Esophagus squamous epithelium (tissue), 5 donors: ENCODE measurements around the gene ADARB2. TPM values are rescaled to one million over a fixed set of nuclear protein-coding genes. Genes with fewer than 3 reads are reported as not detected.

ENCODE experiments used
- DNase-seq: peaks from one replicate; lab custom pipeline; 2025; lab: John Stamatoyannopoulos, UW
- H3K27ac ChIP-seq, 4 donors: fragments of 200-600 bp; sonication (generic); one replicate each; pipeline ENCODE4 v1.5.1; 2016 to 2019; ENCODE audit warnings: mild to moderate bottlenecking in 1 of 4
- H3K27me3 ChIP-seq, 4 donors: fragments of 200-600 bp; sonication (generic); 1 replicate in 3 of 4; 2 replicates in 1 of 4; pipeline versions ENCODE4 v1.5.1 to v1.6.0; 2017 to 2021; ENCODE audit warnings: antibody characterized with exemption in 1 of 4
- H3K36me3 ChIP-seq, 3 donors: fragments of 200-600 bp; sonication (generic); one replicate each; pipeline ENCODE4 v1.5.1; 2016 to 2019
- H3K4me1 ChIP-seq, 3 donors: fragments of 200-600 bp; sonication (generic); one replicate each; pipeline ENCODE4 v1.5.1; 2017 to 2019
- H3K4me3 ChIP-seq, 4 donors: fragments of 200-600 bp; sonication (generic); 1 replicate in 3 of 4; 2 replicates in 1 of 4; pipeline ENCODE4 v1.5.1; 2016 to 2019; ENCODE audit warnings: mild to moderate bottlenecking in 2 of 4, moderate library complexity in 1 of 4
- H3K9me3 ChIP-seq, 3 donors: fragments of 200-600 bp; sonication (generic); one replicate each; pipeline ENCODE4 v1.5.1; 2016 to 2019
- POLR2A ChIP-seq, 4 donors: fragments of 450-650 bp; IDR thresholded peaks; one replicate each; pipeline ENCODE4 v1.6.1; 2017; ENCODE audit warnings: antibody characterized with exemption in 4 of 4, mild to moderate bottlenecking in 4 of 4, moderate library complexity in 3 of 4
- WGBS, 2 donors: methylation state at CpG; one replicate each; pipeline ENCODE4 v1.1.5; 2018; 5-methylcytosine and 5-hydroxymethylcytosine counted together
- intact Hi-C: fragments of 100-400 bp; cut with DNase I; formaldehyde crosslinking; loops from one replicate; pipeline ENCODE4 v1.15.0; 2022
- total RNA-seq, 4 donors: library from RNA; depleted of rRNA; stranded (reverse); fragments of >200 nt; gene quantifications; one replicate each; pipeline ENCODE4 v1.1.0, GENCODE V29; 2016
- TF ChIP-seq, protein P1 (sequence below), 6 experiments: fragments of 450-650 bp in 4 of 6; fragments of 200-600 bp in 2 of 6; sonication (generic) in 2 of 6; IDR thresholded peaks; one replicate each; pipeline ENCODE4 v1.5.1; 2016 to 2019; ENCODE audit warnings: antibody characterized with exemption in 6 of 6, mild to moderate bottlenecking in 4 of 6, moderate library complexity in 4 of 6
- donor health status: DM: yes; HTN: yes; CAD: no.

Gene ADARB2
- total RNA-seq, 4 donors from 2014 or later, result 0.21 to 3.5 (median 1.5) TPM

DNA sequence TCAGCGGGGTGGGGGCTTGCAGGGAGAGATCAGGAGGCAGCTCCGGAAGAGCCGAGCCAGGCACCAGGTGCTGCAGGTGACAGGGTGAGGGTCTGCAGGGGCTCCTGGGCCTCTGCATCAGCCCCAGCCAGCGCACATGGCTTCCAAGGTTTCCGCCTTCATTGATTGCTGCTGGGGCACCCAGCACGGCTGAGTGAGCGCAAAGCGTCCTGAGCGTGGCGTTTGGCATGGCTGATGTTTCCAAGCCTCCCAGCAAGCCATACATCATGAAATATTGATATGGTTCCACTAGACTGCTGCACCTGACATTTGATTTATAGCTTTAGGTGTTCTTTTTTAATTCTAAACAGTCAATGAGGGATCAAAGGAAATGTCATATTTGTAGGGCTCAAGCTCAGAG lies 422.1 kb downstream of the ADARB2 start:
- 89 to 91% methylated on average over 9 of the region's 10 CpGs for WGBS, 2 donors
- TF ChIP-seq, protein P1, sequence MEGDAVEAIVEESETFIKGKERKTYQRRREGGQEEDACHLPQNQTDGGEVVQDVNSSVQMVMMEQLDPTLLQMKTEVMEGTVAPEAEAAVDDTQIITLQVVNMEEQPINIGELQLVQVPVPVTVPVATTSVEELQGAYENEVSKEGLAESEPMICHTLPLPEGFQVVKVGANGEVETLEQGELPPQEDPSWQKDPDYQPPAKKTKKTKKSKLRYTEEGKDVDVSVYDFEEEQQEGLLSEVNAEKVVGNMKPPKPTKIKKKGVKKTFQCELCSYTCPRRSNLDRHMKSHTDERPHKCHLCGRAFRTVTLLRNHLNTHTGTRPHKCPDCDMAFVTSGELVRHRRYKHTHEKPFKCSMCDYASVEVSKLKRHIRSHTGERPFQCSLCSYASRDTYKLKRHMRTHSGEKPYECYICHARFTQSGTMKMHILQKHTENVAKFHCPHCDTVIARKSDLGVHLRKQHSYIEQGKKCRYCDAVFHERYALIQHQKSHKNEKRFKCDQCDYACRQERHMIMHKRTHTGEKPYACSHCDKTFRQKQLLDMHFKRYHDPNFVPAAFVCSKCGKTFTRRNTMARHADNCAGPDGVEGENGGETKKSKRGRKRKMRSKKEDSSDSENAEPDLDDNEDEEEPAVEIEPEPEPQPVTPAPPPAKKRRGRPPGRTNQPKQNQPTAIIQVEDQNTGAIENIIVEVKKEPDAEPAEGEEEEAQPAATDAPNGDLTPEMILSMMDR (IDR thresholded peaks at IDR 0.05), result no peak
- no peak for TF ChIP-seq POLR2A (IDR thresholded peaks at IDR 0.05)
- intact Hi-C loops, result no loop called here
- Histone ChIP-seq H3K27me3 (peaks cover 0 to 6% (median 0%) of the 10 kb centered on the region in 4 donors), H3K9me3 (no peaks in the 10 kb centered on the region), H3K27ac (no peak overlapping the region), H3K36me3 (no peaks in the 10 kb centered on the region), H3K4me3 (no peak overlapping the region), H3K4me1 (no peaks in the 10 kb centered on the region)
- no peak for DNase-seq

DNA sequence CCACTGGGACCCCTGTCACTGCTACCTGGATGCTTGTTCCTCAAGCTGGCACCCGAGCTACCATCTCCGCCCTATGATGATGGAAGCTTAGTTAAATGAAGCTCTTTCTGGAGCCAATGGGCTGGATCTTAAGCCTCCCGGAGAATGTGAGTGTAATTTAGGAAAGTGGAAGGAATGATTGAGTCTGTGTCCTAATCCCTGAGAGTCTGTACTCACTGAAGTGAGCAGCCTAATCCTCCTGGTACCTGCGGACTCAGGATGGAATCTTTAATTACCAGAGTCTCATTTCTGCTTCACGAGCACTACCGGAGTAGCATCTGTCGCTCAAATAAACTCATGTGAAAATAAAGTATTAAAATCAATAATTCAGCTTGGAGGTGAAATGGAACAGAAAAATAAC lies 425.6 kb downstream of the ADARB2 start:
- intact Hi-C loops, result no loop called here
- 86 to 95% methylated on average over 4 to 5 of the region's 7 CpGs for WGBS, 2 donors

DNA sequence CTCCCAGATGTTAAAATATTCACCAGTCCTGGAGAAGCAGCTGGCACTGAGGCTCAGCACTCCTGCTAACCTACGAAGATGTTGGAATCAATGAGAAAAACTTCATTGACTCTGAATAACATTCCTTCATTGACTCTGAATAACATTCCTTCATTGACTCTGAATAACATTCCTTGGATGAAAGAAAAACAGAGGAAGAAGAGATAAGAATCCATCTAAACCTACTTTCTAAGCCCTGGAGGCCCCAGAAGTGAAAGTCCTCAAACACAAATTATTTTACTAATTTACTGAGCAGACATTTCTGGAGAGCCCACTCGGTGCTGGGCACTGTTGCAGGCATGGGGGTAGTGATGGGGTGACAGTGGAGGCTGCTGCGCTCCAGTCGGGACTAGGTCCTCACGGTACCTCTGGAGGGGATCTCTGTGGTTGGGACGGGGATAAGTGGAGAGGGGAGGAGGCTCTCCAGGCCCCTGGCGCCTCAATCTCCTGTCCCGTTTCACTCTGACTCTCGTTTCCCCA lies 427.0 kb downstream of the ADARB2 start:
- Histone ChIP-seq H3K27me3 (peaks cover 0 to 5% (median 0%) of the 10 kb centered on the region in 4 donors), H3K27ac (no peak overlapping the region), H3K36me3 (no peaks in the 10 kb centered on the region), H3K4me3 (no peak overlapping the region), H3K4me1 (peaks cover 0 to 4% (median 0%) of the 10 kb centered on the region in 3 donors), H3K9me3 (no peaks in the 10 kb centered on the region)
- no peak for TF ChIP-seq POLR2A (IDR thresholded peaks at IDR 0.05)
- TF ChIP-seq, protein P1 (IDR thresholded peaks at IDR 0.05), result no peak
- no peak for DNase-seq
- intact Hi-C loops, result no loop called here
- WGBS, 2 donors, result 84 to 90% methylated on average over 8 to 9 of the region's 9 CpGs

More for the DNA sequence above, 425.6 kb downstream of the ADARB2 start:
- TF ChIP-seq POLR2A (IDR thresholded peaks at IDR 0.05), result no peak
- TF ChIP-seq, protein P1 (IDR thresholded peaks at IDR 0.05), result no peak
- Histone ChIP-seq H3K27me3 (peaks cover 0 to 6% (median 0%) of the 10 kb centered on the region in 4 donors), H3K4me3 (no peak overlapping the region), H3K27ac (no peak overlapping the region), H3K9me3 (no peaks in the 10 kb centered on the region), H3K36me3 (no peaks in the 10 kb centered on the region), H3K4me1 (peaks cover 0 to 4% (median 0%) of the 10 kb centered on the region in 3 donors)
- DNase-seq, result no peak

DNA sequence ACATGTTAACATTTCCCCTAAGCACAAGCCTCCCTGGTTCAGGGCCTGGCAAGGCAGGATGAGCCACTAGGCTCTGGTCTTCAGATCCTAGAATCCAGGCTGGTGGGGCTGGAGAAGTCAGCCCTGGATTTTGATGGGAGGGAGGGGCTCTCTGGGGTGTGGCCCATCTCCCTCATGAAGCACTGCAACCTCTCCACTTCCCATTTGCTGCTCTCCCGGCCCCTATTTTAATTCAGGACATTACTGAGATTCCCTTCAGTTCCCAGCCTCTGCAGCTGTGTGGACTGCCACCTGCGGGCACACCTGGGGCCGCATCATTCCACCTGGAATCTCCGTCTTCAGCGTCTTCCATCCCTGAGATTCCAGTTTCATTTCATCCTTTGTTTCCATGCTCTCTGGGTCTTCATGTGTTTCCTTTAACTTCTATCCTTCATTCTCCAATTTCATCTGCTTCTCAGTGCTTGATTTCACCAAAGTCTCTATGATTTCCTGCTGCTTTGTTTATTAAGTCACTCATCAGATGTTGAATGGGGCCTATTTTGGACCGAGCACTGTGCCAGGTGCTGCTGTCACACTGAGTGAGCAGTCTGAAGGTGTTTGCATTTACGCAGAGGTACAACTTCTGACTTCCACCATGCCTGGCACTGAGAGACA lies 427.6 kb downstream of the ADARB2 start:
- peaks cover 0 to 4% (median 0%) of the 10 kb centered on the region in 3 donors for H3K4me1 ChIP-seq
- H3K27me3 ChIP-seq, result no peaks in the 10 kb centered on the region
- TF ChIP-seq POLR2A (IDR thresholded peaks at IDR 0.05), result no peak
- TF ChIP-seq, protein P1 (IDR thresholded peaks at IDR 0.05), result no peak
- WGBS, 2 donors, result 69 to 80% methylated on average over 7 of the region's 7 CpGs
- intact Hi-C loops, result no loop called here
- H3K9me3 ChIP-seq, result no peaks in the 10 kb centered on the region
- H3K4me3 ChIP-seq, result no peak overlapping the region
- no peak overlapping the region for H3K27ac ChIP-seq
- H3K36me3 ChIP-seq, result no peaks in the 10 kb centered on the region
- DNase-seq, result no peak

DNA sequence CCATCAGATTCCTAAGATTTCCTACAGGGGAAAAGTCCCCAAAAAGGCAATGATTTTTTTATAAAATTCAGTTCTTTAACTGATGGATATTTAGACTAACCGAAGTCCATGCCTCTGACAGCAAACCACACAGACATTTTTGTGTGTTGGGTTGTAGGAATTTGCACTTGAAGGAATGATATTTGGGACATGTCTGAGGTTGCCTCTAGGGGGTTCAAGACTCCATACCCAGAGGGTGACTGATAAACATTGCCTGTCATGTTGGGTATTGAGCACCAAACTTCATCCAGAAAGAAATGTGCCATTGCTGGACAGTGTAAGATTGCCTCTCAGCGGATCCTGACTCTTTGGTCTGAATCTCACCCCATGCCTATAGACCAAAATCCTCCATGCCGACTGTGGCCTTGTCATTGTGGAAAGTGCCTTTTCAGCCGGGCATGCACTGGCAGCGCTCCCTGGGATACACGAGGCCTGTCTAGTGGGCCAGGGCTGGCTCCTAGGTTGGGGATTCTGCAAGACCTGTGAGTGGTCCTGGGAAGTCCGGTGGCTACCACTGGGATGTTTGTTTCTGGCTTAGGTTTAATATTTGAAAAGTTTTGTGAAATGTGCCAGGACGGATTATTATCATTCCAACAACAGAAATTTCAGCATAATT lies 428.2 kb downstream of the ADARB2 start:
- no peak for TF ChIP-seq POLR2A (IDR thresholded peaks at IDR 0.05)
- TF ChIP-seq, protein P1 (IDR thresholded peaks at IDR 0.05), result no peak
- Histone ChIP-seq H3K27me3 (no peaks in the 10 kb centered on the region), H3K27ac (no peak overlapping the region), H3K36me3 (no peaks in the 10 kb centered on the region), H3K4me1 (peaks cover 0 to 4% (median 0%) of the 10 kb centered on the region in 3 donors), H3K4me3 (no peak overlapping the region), H3K9me3 (no peaks in the 10 kb centered on the region)
- WGBS, 2 donors, result 85 to 92% methylated on average over 2 to 5 of the region's 8 CpGs
- intact Hi-C loops, result no loop called here
- no peak for DNase-seq
